K562 (cell line): ENCODE data around the gene PGAM2. TPM values are rescaled to one million over a fixed set of nuclear protein-coding genes. Genes with fewer than 3 reads are reported as not detected.

Source experiments
- CBX8 ChIP-seq: fragments of 200-600 bp; sonication (generic); IDR thresholded peaks from 2 replicates; pipeline ENCODE4 v1.6.1; 2012; ENCODE audit warnings: borderline replicate concordance, mixed run types, low read depth, mild to moderate bottlenecking, moderate library complexity, mixed read lengths, low read length, control low read depth, inconsistent platforms; ENCODE audit not compliant: poor library complexity, severe bottlenecking; ENCODE audit errors: extremely low read depth
- CREB3 ChIP-seq: fragments of 450-650 bp; conservative IDR thresholded peaks from 2 replicates; pipeline ENCODE4 v1.6.1; 2016; ENCODE audit warnings: missing genetic modification characterization, low read depth, mild to moderate bottlenecking, missing compliant biosample characterization, moderate library complexity
- ESRRA ChIP-seq: fragments of 450-650 bp; IDR thresholded peaks from 2 replicates; pipeline ENCODE4 v1.6.1; 2014; ENCODE audit warnings: low read depth, mild to moderate bottlenecking, moderate library complexity, borderline replicate concordance
- FOXO4 ChIP-seq: fragments of 450-650 bp; formaldehyde crosslinking; IDR thresholded peaks from 2 replicates; pipeline ENCODE4 v1.4.0; 2020; ENCODE audit warnings: mild to moderate bottlenecking, moderate library complexity
- KDM4B ChIP-seq, 2 experiments: fragments of 450-650 bp in 1 of 2; sonication (generic) in 1 of 2; IDR thresholded peaks; 2 replicates each; pipeline ENCODE4 v1.6.1; 2016 to 2017; ENCODE audit warnings: borderline replicate concordance in 2 of 2, antibody characterized with exemption in 1 of 2, low read depth in 1 of 2, mild to moderate bottlenecking in 1 of 2
- MAFK ChIP-seq: IDR thresholded peaks from 2 replicates; pipeline ENCODE4 v1.6.1; 2011; ENCODE audit warnings: low read length, improper control_type of control experiment
- NCOR1 ChIP-seq: fragments of 450-650 bp; IDR thresholded peaks from 2 replicates; pipeline ENCODE4 v1.6.1; 2016; ENCODE audit warnings: mild to moderate bottlenecking, moderate library complexity
- NR0B1 ChIP-seq: fragments of 450-650 bp; IDR thresholded peaks from one replicate; pipeline ENCODE4 v1.6.1; 2018; ENCODE audit warnings: mild to moderate bottlenecking, moderate library complexity; ENCODE audit not compliant: partially characterized antibody
- TAF9B ChIP-seq: fragments of 450-650 bp; IDR thresholded peaks from 2 replicates; pipeline ENCODE4 v1.6.1; 2018; ENCODE audit warnings: mild to moderate bottlenecking; ENCODE audit not compliant: partially characterized antibody
- ZBTB40 ChIP-seq, 2 experiments: fragments of 450-650 bp in 1 of 2; sonication (generic) in 1 of 2; formaldehyde crosslinking in 1 of 2; IDR thresholded peaks; 2 replicates each; pipeline versions ENCODE4 v1.7.1 to v1.9.0; 2016 to 2022; ENCODE audit warnings: inconsistent platforms in 1 of 2, mild to moderate bottlenecking in 1 of 2, missing genetic modification reagents in 1 of 2
- ZNF316 ChIP-seq: fragments of 450-650 bp; IDR thresholded peaks from 2 replicates; pipeline ENCODE4 v1.6.1; 2016
- ZNF766 ChIP-seq: fragments of 200-800 bp; sonication (Bioruptor generic); conservative IDR thresholded peaks from 2 replicates; pipeline ENCODE4 v1.6.1; 2016; ENCODE audit warnings: missing genetic modification characterization, missing compliant biosample characterization
- polyA plus RNA-seq, 8 experiments: library from polyadenylated mRNA; depleted of rRNA in 4 of 8; stranded (reverse) in 5 of 8; unstranded in 3 of 8; fragments of >200 nt; fragmentation: Nextera tagmentation in 2 of 8; fragmentation: Illumina TruSeq in 1 of 8; extraction: Ambion mirVana in 2 of 8; extraction: Trizol in 1 of 8; gene quantifications; 2 replicates each; pipeline versions ENCODE4 v1.2.1 to v1.2.3, GENCODE V29; 2011 to 2014; ENCODE audit warnings: inconsistent platforms in 1 of 8, missing spikeins in 1 of 8
- total RNA-seq, 7 experiments: library from RNA; depleted of rRNA in 6 of 7; stranded (reverse); fragments of >200 nt in 6 of 7; fragmentation: Illumina TruSeq in 2 of 7; extraction: Trizol in 2 of 7; gene quantifications; 2 replicates each; pipeline versions ENCODE4 v1.2.1 to v1.2.3, GENCODE V29; 2011 to 2021; ENCODE audit warnings: low replicate concordance in 1 of 7

PGAM2 gene
- total and polyA plus RNA-seq, 9 of the 15 experiments (the other 6 are each of a cell fraction or from before 2014, with no cell fraction given): not detected

GRCh38 chr7:44044315-44045225 lies 20.8 kb downstream of the PGAM2 start, which contains the start of gene DBNL (continued):
- TF ChIP-seq FOXO4 (CRISPR knock-in tag) (no peak), ZBTB40 (IDR thresholded peaks at IDR 0.05) (peak; percentile 98), ZBTB40 (CRISPR knock-in tag; IDR thresholded peaks at IDR 0.05) (no peak), CBX8 (no peak), NR0B1 (no peak), KDM4B (IDR thresholded peaks at IDR 0.05; ENCODE audit: borderline replicate concordance in 2 of 2, low read depth in 1 of 2) (peak in 1 of 2 experiments; percentile 97; a peak in 2 of 4 replicates), TAF9B (peak; percentile 83), ZNF766 (CRISPR knock-in tag) (no peak), ESRRA (no peak; the same call in 1 of the 2 replicates), MAFK (0 out of 2 replicates have a peak, but pooled peaks have one; percentile 16), ZNF316 (no peak), NCOR1 (no peak), CREB3 (tag) (no peak)
